Measurements from ENCODE around the gene NLN.

The NLN gene

DNA sequence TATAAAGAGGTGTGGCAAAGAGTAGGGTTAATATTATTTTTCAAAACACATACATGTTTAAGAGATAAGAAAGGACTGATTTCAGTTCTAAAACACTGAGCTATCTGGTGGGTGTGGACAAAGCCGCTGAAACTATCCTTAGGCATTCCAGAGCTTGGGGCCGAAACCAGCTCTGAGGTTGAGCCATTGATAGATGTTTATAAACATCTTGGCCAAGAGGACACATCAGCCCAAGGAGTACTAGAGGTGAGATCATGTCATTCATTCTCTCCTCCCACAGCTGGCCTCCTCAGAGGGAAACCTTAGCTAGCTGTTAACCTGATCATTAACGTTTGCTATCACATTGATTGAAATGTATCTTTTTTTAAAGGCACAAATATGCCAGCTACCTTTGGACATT is 89.9 kb downstream of the NLN start:
- TF ChIP-seq, protein P1, sequence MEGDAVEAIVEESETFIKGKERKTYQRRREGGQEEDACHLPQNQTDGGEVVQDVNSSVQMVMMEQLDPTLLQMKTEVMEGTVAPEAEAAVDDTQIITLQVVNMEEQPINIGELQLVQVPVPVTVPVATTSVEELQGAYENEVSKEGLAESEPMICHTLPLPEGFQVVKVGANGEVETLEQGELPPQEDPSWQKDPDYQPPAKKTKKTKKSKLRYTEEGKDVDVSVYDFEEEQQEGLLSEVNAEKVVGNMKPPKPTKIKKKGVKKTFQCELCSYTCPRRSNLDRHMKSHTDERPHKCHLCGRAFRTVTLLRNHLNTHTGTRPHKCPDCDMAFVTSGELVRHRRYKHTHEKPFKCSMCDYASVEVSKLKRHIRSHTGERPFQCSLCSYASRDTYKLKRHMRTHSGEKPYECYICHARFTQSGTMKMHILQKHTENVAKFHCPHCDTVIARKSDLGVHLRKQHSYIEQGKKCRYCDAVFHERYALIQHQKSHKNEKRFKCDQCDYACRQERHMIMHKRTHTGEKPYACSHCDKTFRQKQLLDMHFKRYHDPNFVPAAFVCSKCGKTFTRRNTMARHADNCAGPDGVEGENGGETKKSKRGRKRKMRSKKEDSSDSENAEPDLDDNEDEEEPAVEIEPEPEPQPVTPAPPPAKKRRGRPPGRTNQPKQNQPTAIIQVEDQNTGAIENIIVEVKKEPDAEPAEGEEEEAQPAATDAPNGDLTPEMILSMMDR (IDR thresholded peaks at IDR 0.05; ENCODE audit: low read depth, low read length), result no peak
- no peak for DNase-seq (ENCODE audit: low read depth, low spot score)
- in situ Hi-C loops (cut with HindIII; ENCODE audit: low sequenced_read_pairs), result no loop called here
- no peak overlapping the region for H3K4me3 ChIP-seq (ENCODE audit: low read depth, low read length)

DNA sequence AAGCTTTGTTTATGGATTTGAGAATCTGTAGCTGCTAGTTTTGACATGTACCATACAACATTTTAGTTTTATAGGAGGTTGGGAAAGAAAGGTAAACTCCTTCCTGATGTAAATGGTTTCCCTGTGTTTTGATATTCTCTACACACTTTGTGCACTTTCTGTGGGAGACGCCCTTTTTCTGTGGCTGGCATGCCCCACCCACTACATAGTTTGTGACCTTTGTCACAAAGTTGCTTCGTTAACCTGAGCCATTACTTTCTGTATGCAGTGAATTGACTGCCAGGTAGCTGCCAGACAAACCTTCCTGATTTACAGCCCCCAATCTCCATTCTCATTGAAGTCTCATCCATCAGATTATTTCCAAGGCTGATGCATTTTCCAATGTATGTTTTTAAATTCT is 90.6 kb downstream of the NLN start:
- H3K4me3 ChIP-seq (ENCODE audit: low read depth, low read length), result no peak overlapping the region
- in situ Hi-C loops (cut with HindIII; ENCODE audit: low sequenced_read_pairs), result no loop called here
- TF ChIP-seq, protein P1 (IDR thresholded peaks at IDR 0.05; ENCODE audit: low read depth, low read length), result no peak
- no peak for DNase-seq (ENCODE audit: low read depth, low spot score)

DNA sequence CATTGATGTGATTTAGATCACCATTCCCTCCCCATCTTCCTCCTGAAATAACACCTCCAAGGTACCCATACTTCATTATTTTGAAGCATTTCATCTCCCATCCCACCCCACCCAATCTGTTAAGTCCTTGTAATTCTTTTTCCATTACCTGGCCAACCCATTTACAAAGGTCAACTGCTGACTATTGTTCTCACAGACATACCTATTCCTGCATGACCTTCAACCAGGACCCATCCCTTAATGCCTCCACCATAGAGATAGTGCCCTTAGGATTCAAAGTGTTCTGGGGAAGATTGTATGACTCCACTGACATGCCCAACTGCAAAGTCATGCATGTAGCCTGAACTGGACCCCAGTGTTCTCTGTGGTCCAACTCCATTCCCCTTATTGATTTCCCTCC is 91.2 kb downstream of the NLN start:
- in situ Hi-C loops (cut with HindIII; ENCODE audit: low sequenced_read_pairs), result no loop called here
- no peak overlapping the region for H3K4me3 ChIP-seq (ENCODE audit: low read depth, low read length)
- no peak for DNase-seq (ENCODE audit: low read depth, low spot score)
- TF ChIP-seq, protein P1 (IDR thresholded peaks at IDR 0.05; ENCODE audit: low read depth, low read length), result no peak

DNA sequence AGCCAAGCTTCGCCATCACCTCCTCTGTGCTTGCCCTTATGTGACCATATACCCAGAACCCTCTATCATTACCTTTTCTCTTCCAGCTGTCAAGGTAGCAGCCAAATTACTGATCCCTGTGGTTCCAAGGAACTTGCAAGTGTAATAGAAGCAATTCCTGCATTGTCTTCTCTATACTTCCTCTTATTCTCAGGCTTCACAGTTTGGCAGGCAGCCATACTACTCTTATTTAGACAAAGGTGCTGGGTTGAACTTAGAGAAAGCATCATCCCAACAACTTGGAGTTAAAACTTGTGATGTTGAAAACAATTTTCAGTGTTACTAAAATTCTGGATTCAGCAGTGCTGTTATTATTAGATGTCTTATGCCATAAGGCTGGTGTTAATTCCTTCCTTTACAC is 93.2 kb downstream of the NLN start:
- TF ChIP-seq, protein P1 (IDR thresholded peaks at IDR 0.05; ENCODE audit: low read depth, low read length), result no peak
- H3K4me3 ChIP-seq (ENCODE audit: low read depth, low read length), result no peak overlapping the region
- in situ Hi-C loops (cut with HindIII; ENCODE audit: low sequenced_read_pairs), result no loop called here
- DNase-seq (ENCODE audit: low read depth, low spot score), result no peak

DNA sequence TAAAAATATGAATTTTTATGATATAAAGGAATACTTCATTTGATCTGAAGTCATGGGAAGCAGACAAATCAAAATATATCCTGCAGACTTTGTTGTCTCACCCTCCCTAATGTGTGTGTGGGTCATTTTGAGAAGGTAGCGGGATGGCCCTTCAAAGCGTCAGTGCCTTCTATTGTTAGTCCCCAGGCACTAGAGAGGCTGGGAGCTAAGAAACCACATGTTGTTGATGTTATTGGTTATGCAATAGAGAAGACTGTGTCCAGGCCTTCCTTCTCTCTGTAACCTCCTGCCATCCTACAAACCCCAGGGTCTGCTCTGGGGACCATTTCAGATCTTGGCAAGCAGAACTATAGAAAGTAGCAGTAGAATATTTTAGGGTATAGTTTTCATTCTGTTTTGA is 94.7 kb downstream of the NLN start:
- in situ Hi-C loops (cut with HindIII; ENCODE audit: low sequenced_read_pairs), result no loop called here
- H3K4me3 ChIP-seq (ENCODE audit: low read depth, low read length), result no peak overlapping the region
- TF ChIP-seq, protein P1 (IDR thresholded peaks at IDR 0.05; ENCODE audit: low read depth, low read length), result no peak
- no peak for DNase-seq (ENCODE audit: low read depth, low spot score)

DNA sequence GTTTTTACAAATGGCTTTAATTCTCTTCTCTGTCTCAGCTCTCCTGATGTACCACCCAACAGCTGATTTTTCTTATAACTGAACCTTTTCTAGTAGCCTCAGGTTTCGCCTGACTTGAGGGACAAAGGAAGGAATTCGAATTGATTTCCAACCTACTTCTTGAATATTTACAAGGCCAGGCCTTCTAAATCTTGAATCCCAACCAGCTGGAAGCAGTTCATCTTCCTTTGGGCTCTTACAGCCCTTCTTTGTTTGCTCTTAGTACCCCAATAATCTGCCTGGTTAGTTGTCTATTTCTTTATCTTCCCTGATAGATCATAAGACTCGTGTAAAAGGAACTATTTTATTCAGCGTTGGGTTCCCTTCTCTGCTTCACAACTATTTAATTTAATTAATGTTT is 95.9 kb downstream of the NLN start:
- in situ Hi-C loops (cut with HindIII; ENCODE audit: low sequenced_read_pairs), result no loop called here
- no peak for DNase-seq (ENCODE audit: low read depth, low spot score)
- TF ChIP-seq, protein P1 (IDR thresholded peaks at IDR 0.05; ENCODE audit: low read depth, low read length), result no peak
- H3K4me3 ChIP-seq (ENCODE audit: low read depth, low read length), result no peak overlapping the region

DNA sequence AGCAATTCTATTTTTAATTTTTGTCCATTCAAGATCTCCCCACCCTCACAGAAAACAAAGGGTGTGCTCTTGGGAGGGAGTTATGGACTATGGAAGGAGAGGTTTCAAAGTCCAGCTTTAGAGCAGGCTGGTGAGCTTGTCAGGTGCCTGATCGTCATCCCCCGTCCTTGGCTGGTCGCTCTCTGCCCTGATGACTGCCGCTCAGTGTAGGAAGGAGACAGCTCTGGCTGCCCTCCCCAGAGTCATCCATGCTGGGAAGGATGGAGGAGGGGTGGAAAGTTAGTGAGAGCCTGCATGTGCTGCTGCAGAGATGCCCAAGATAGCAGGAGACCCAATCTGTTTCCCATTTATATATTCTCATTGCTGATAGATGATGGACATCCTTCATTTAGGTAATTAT is 96.6 kb downstream of the NLN start:
- DNase-seq (ENCODE audit: low read depth, low spot score), result no peak
- H3K4me3 ChIP-seq (ENCODE audit: low read depth, low read length), result no peak overlapping the region
- TF ChIP-seq, protein P1 (IDR thresholded peaks at IDR 0.05; ENCODE audit: low read depth, low read length), result no peak
- in situ Hi-C loops (cut with HindIII; ENCODE audit: low sequenced_read_pairs), result no loop called here

Data from astrocyte of the spinal cord (primary cell).